Measurements from ENCODE around the gene TXNL4B. TPM values are rescaled to one million over a fixed set of nuclear protein-coding genes. Genes with fewer than 3 reads are reported as not detected.

Gene TXNL4B
- total and polyA plus RNA-seq, 10 of the 15 experiments (the other 5 are each of a cell fraction or from before 2014, with no cell fraction given), result 11.1 to 24.0 (median 15.9) TPM

GRCh38 chr16:72111657-72112451 is 18.4 kb upstream of the TXNL4B start:
- WGBS (ENCODE audit: insufficient coverage, insufficient replicate concordance, low lambda C conversion rate, missing lambda C conversion rate), result 87% methylated on average over 19 of the region's 19 CpGs
- ChIA-PET CTCF (interaction anchor here (0.9 kb wide), 1 partner anchor 10 kb away, joined by 3 read pairs; no protein-coding TSS in a partner anchor), RAD21 (ENCODE audit: unreplicated experiment) (no interaction called here), SMC1A (ENCODE audit: uncharacterized antibody, unreplicated experiment) (no interaction called here), POLR2A (no interaction called here)
- Histone ChIP-seq H3K27ac (ENCODE audit: control insufficient read depth, insufficient read depth) (no peak overlapping the region), H3K4me1 (ENCODE audit: control insufficient read depth, insufficient read depth, low read length) (no peaks in the 10 kb centered on the region), H4K20me1 (ENCODE audit: control insufficient read depth, insufficient read depth) (no peaks in the 10 kb centered on the region; the same call in 1 of the 2 replicates), H3K4me2 (ENCODE audit: control insufficient read depth, insufficient read depth) (no peak overlapping the region), H3K27me3 (replicated peaks in 1 of 2; ENCODE audit: control insufficient read depth in 2 of 2, insufficient read depth in 2 of 2, low read length in 1 of 2) (no peaks in the 10 kb centered on the region), H3K36me3 (ENCODE audit: control insufficient read depth in 2 of 2, insufficient read depth in 2 of 2, low read length in 1 of 2) (peaks cover 22 to 34% of the 10 kb centered on the region in 2 experiments), H2AFZ (ENCODE audit: control insufficient read depth, low read depth, low read length) (no peak overlapping the region), H3K9me3 (replicated peaks; ENCODE audit: control insufficient read depth, insufficient read depth, low read length) (no peaks in the 10 kb centered on the region), H3K4me3 (no peak overlapping the region), H3K79me2 (ENCODE audit: control insufficient read depth, insufficient read depth, low read length) (no peaks in the 10 kb centered on the region), H3K9ac (ENCODE audit: control insufficient read depth, insufficient read depth, low read length) (no peak overlapping the region)
- TF ChIP-seq HDAC2 (IDR thresholded peaks at IDR 0.05), result no peak
- TF ChIP-seq ZBTB11 (CRISPR knock-in tag; IDR thresholded peaks at IDR 0.05), result no peak
- TF ChIP-seq POLR2AphosphoS5 (IDR thresholded peaks at IDR 0.05; ENCODE audit: low read length), result 0 out of 2 replicates have a peak, but pooled peaks have one; percentile 5
- TF ChIP-seq NR2F1 (conservative IDR thresholded peaks at IDR 0.05), result no peak
- no peak for TF ChIP-seq ZBTB4 (CRISPR knock-in tag; IDR thresholded peaks at IDR 0.05)
- FAIRE-seq (no peak), DNase-seq (ENCODE audit: low read depth, low spot score) (no peak), ATAC-seq (no peak)
- BruUV-seq (replicated peaks), result no TSS peak
- intact Hi-C loops (cut with micrococcal nuclease; ENCODE audit: unreplicated experiment) (no loop called here), in situ Hi-C loops (cut with MboI) (no loop called here)
